GM19372 (cell line): ENCODE data around the gene MAP1LC3A.
A peak's percentile ranks its signal among the peaks of the same experiment; 100 is the strongest.

Source experiments
- ATAC-seq: cut with Tn5 transposase; IDR thresholded peaks from one replicate; pipeline ENCODE4 v1.9.1; 2021; ENCODE audit warnings: mild to moderate bottlenecking, low read depth, moderate library complexity; ENCODE audit not compliant: unreplicated experiment

MAP1LC3A gene

GRCh38 chr20:34573541-34574300, 15.2 kb downstream of the MAP1LC3A start:
- ATAC-seq, result no peak

GRCh38 chr20:34574426-34574825, 15.9 kb downstream of the MAP1LC3A start:
- ATAC-seq, result no peak

GRCh38 chr20:34574861-34575260, 16.3 kb downstream of the MAP1LC3A start:
- ATAC-seq, result no peak

- no peak for ATAC-seq
These were observed 16.8 kb downstream of the MAP1LC3A start for GRCh38 chr20:34575271-34575670.

- ATAC-seq, result no peak
These were observed 17.2 kb downstream of the MAP1LC3A start for GRCh38 chr20:34575756-34576155.

- ATAC-seq, result no peak
These were observed 18.5 kb downstream of the MAP1LC3A start for GRCh38 chr20:34577061-34577460.

GRCh38 chr20:34578025-34578424, 19.5 kb downstream of the MAP1LC3A start:
- ATAC-seq, result no peak

- no peak for ATAC-seq
These were observed 20.0 kb downstream of the MAP1LC3A start for GRCh38 chr20:34578521-34578920.

- ATAC-seq, result no peak
These were observed 20.9 kb downstream of the MAP1LC3A start for GRCh38 chr20:34579191-34579978.

- peak; percentile 57 for ATAC-seq
These were observed 21.7 kb downstream of the MAP1LC3A start for GRCh38 chr20:34579979-34580940.

GRCh38 chr20:34581341-34582184, 23.0 kb downstream of the MAP1LC3A start:
- ATAC-seq, result no peak

- ATAC-seq, result no peak
These were observed 23.7 kb downstream of the MAP1LC3A start for GRCh38 chr20:34582221-34582620.

GRCh38 chr20:34582911-34583310, 24.4 kb downstream of the MAP1LC3A start:
- no peak for ATAC-seq

GRCh38 chr20:34583544-34583943, 25.0 kb downstream of the MAP1LC3A start:
- no peak for ATAC-seq

- no peak for ATAC-seq
These were observed 26.5 kb downstream of the MAP1LC3A start for GRCh38 chr20:34585019-34585418.

GRCh38 chr20:34586488-34587163, 28.1 kb downstream of the MAP1LC3A start:
- ATAC-seq, result no peak

- ATAC-seq, result no peak
These were observed 37.1 kb downstream of the MAP1LC3A start for GRCh38 chr20:34595377-34596184.

GRCh38 chr20:34600892-34601653, 42.6 kb downstream of the MAP1LC3A start:
- no peak for ATAC-seq
